Endometrial microvascular endothelial cells (primary cell): Measurements from ENCODE around the gene HIPK2. TPM values are rescaled to one million over a fixed set of nuclear protein-coding genes. Genes with fewer than 3 reads are reported as not detected.
"Not testable (repeated sequence)": the region's sequence is repeated elsewhere in the genome, so short reads cannot be mapped to it uniquely, and the experiment has no call there.

Experiments
- in situ Hi-C: cut with HindIII; loops from 2 replicates; pipeline ENCODE4 v1.10.0; 2017; ENCODE audit warnings: low sequenced_read_pairs, low pct_unique_long_range_greater_than_20kb; ENCODE audit errors: inconsistent ontology term
- total RNA-seq: library from RNA; depleted of rRNA; stranded (reverse); fragments of >200 nt; gene quantifications from one replicate; pipeline ENCODE4 v1.2.3, GENCODE V29; 2015; ENCODE audit errors: inconsistent ontology term

HIPK2 gene
- total RNA-seq, 1 donor from 2014 or later: 17.9 TPM

DNA sequence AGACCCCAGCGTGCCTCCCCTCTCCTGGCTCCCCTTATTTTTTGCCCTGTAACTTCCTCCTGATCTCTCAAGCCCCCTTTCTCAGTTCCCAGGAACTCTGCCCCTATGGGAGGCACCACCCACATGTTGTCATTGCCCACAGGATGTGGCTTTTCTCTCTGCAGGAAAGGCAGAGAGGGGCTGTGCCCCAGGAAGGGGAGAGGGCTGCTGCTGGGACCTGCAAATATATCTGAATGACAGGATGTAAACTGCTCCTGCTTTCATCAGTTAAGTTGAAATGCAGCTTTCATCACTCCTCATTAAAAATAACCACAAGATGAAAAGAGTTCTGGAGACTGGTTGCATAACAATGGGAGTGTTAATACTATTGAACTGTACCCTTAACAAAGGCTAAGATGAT is 151.0 kb downstream of the HIPK2 start:
- in situ Hi-C loops: no loop called here

- in situ Hi-C loops: no loop called here
Measured at GRCh38 chr7:139623518-139623917, 154.3 kb downstream of the HIPK2 start.

DNA sequence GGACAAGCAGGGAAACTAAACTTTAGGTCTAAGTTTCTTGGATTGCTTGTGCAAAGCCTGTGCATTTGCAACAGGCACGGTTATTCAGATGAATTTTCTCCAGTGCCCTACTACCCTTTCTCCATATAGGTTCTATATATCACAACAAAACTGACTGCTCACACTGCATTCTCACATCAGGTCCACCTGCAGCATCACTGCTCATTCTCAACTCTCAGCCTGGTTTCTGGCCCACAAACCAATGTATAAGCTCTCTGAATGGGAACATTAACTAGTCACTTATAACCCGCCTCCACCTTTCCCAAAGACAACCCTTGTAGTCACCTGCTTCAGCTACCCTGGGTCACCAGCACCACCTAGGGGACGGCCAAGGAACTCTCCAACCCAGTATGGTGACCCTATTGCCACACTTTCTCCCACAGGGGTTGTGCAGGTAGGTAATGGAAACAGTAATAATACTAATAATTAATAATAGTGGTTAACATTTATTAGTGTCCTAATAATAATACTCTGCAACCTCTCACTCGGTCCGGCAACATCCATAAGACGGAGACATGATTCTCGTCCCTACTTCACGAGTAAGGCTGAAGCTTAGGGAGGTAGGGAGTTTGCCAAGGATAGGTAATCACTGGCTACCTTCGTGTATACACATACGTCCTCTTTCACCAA is 157.0 kb downstream of the HIPK2 start:
- in situ Hi-C loops: no loop called here

DNA sequence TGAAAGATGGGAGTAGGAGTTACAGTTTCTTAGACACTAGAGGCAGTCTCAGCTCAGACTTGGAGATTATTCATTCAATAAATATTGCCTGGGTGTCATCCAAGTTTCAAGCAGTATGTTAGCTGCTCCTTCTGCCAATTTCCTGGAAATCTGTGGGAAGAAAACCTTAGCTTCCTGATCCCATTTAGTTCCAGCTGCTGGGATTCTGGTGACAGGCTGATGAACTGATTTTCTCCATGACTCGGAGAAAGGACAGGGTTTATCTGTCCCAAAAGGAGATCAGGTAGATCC is 158.5 kb downstream of the HIPK2 start:
- in situ Hi-C loops: no loop called here

GRCh38 chr7:139618482-139619366 is 159.1 kb downstream of the HIPK2 start:
- in situ Hi-C loops: no loop called here

GRCh38 chr7:139617074-139617473 is 160.7 kb downstream of the HIPK2 start:
- in situ Hi-C loops: no loop called here

DNA sequence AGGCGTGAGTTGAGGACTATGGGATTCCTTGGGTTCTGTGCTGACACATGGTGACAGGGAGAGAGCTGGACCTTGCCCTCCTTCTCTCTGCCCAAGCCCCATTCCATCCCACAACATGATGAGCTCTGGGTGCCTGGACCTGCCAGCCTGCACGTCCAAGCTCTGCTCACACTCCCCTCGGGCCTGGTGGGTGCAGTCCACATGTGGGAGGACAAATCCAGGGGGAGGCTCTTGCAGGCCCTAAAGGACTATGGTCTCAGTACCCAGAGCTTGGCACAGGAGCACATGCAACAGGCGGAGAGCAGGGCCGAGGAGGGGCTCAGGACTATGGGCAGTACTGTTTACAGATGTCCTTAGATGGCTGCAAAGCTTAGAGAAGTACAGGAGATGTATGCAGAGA is 162.9 kb downstream of the HIPK2 start:
- in situ Hi-C loops: no loop called here

GRCh38 chr7:139613971-139614411 is 163.8 kb downstream of the HIPK2 start:
- in situ Hi-C loops: no loop called here

GRCh38 chr7:139611556-139611955 is 166.2 kb downstream of the HIPK2 start:
- in situ Hi-C loops: not testable (repeated sequence)

DNA sequence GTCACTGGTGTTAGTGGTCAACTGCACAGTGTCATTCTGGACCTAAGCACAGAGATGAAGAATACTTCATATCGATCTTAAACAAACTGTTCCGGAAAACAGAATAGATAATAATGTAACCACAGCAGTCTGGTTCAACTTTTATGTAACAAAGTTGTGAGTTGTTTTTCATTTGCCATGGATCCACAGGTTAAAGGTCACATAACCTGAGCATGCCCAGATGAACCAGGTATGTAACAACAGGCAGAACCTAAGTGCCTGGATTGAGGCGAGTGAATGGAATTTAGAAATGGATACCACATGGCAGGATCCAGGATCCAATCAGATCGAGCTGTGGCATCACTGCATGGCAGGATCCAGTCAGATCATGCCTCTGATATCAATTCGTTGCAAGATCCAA is 167.2 kb downstream of the HIPK2 start:
- in situ Hi-C loops: no loop called here

DNA sequence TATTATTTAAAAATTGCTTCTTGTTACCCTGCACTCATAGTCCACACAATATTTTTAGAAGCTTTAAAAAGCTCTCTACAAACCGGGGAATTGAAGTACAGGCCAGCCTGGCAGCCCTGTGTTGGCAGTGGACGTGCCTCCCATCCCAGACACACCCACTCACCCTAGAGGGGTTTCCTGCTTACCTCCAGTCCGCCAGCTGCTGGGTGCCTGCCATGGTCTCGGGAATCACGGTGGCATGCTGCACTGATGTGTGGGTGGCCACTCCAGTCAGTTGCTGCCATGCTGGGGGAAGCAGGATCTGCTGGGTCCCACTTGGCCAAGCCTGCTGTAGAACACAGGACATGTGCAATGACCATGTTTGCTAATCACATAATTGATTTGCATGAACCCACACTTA is 173.9 kb downstream of the HIPK2 start:
- in situ Hi-C loops: no loop called here

DNA sequence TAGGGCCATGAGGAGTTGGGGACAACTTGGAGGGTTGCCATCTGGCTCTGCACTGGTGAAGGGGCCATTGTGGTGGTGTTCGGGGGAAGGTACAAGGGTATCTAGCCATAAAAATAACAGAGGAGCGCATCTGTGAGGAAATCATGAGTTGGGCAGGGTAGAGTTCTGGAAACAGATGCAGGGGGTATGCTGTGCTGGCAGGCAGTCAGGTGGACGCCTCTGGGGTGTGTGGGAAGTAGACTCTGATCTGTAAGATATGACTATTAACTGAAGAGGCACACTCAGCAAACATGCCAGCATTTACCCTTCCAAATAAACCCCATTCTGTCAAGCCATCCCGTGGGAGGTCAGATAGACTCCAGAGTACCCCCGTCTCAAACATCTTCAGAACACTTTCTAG is 174.5 kb downstream of the HIPK2 start:
- in situ Hi-C loops: no loop called here

GRCh38 chr7:139602143-139602722 is 175.6 kb downstream of the HIPK2 start:
- in situ Hi-C loops: no loop called here

- in situ Hi-C loops: no loop called here
Measured at GRCh38 chr7:139601176-139601575, 176.6 kb downstream of the HIPK2 start.

DNA sequence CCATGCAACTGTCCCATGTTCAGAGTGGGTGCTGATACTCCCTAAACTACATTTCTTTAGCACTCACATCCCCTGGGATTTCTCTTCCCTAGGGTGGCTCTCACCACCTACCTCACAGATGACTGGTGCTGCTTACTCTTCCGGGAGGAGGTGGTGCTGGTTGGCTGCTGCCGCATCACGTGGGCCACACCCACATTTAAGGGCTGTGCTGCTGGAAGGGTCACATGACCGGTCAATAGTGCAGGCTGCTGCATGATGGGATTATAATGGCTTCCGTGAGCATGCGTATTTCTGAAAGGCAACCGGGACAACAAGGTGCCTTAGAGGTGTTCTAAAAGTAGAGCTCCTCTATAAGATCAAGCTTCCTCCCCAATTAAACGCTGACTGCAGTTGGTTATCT is 177.5 kb downstream of the HIPK2 start:
- in situ Hi-C loops: no loop called here

DNA sequence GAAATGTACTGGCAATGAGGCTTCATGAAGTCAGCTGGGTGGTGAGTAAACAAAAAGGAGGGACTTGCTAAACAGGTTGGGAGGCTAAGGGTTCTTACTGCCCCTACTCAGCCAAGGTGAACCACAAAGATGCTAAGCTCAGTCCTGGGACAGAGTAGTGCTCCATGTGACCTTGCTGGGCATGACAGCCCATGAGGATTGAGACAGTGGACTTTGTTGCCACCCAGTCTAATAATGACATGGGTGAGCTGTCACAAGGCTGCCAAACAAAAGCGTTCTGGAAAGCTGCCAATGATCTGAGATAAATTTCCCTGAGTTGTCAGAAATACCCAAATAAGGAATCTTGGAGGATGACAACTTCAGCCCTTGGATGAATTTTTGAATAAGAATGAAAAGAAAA is 179.2 kb downstream of the HIPK2 start:
- in situ Hi-C loops: no loop called here

DNA sequence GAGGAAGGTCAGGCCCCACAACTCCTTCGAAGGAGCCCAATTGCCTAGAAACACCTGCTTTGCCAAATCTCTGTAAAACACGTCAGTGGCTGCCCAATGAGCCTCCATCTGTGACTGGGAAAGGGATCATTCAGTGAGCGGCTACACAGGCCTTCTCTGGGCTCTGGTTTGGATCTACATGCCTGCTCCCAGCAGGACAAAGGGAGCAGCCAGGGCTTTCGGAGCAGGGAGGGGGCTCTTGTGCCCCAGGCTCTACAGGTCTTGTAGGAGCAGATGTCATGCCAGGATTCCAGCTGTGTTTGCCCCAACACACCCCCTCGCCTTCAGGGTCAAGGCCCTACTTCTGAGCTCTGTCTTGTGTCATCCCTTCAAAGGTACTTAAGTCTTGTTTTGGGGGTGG is 180.8 kb downstream of the HIPK2 start:
- in situ Hi-C loops: no loop called here

- in situ Hi-C loops: no loop called here
Measured at GRCh38 chr7:139596626-139597025, 181.2 kb downstream of the HIPK2 start.

- in situ Hi-C loops: no loop called here
Measured at GRCh38 chr7:139595806-139596205, 182.0 kb downstream of the HIPK2 start.

- in situ Hi-C loops: no loop called here
Measured at GRCh38 chr7:139594911-139595476, 182.8 kb downstream of the HIPK2 start.
